CD4-positive, alpha-beta T cell treated with Interferon alpha-2 for 1 hour (primary cell): Measurements from ENCODE around the gene ADGRA1.
"Not testable (repeated sequence)": the region's sequence is repeated elsewhere in the genome, so short reads cannot be mapped to it uniquely, and the experiment has no call there.

Experiments
- DNase-seq, 2 donors: peaks; one replicate each; pipeline ENCODE4 v3.0.0-alpha.2; 2020 to 2022

Gene ADGRA1

DNA sequence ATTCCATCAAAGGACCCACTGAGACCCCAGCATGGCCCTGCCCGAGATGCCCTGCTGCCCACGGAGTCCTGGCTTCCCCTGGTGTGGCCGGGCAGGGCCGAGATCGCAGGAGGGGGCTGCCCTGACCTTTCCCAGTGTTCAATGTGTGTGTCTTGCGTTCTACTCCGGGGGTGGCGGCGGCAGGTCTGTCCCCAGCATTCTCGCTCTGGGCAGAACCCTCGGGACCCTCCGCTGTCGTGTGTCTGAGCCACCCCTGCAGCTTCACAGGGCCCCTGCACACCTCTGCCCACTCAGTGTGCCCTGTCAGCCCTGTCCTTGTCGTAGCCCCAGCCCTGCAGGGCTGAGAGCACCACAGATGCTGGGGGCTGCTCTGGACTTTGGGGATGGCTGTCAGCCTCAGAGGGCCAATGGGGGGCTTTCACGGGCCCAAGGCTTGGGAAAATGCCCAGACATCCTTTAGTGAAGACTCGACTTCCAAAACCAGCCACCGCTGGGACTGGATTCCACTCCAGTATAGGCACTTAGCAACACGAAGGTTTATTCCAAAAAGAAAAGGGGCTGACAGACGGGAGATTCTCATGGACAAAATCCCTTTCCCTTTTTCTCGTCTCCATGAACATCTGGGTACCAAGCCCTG, 42.3 kb downstream of the ADGRA1 start:
- DNase-seq = no peak

DNA sequence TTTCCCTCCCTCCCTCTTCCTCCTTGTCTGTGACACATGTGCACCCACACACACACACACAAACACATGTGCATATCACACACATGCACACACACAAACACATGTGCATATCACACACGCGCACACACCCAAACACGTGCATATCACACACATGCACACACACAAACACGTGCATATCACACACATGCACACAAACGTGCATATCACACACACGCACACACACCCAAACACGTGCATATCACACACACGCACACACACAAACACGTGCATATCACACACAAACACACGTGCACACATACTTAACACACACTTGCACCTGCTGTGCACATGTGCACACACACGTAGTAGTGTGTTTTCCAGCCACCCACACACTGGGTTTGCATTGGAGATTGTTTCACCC, 42.9 kb downstream of the ADGRA1 start:
- no peak for DNase-seq

DNA sequence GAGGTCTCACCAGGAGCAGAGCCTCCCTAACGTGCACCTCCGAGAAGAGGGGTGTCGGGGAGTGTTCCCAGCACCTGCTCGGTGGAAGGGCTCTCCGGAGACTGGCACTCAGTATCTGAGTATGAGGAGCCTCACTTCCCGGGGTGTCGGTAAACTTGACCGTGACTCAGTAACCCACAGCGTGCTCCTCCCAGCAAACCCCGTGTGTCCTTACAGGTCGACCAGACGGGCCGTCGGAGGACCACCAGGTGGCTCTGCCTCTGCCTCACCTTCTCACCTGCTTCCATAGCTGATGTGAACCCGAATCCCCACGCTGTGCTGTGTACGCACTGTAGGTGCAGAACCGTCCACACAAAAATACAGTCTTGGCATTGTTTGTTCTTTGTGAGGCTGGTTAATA, 43.3 kb downstream of the ADGRA1 start:
- no peak for DNase-seq

DNA sequence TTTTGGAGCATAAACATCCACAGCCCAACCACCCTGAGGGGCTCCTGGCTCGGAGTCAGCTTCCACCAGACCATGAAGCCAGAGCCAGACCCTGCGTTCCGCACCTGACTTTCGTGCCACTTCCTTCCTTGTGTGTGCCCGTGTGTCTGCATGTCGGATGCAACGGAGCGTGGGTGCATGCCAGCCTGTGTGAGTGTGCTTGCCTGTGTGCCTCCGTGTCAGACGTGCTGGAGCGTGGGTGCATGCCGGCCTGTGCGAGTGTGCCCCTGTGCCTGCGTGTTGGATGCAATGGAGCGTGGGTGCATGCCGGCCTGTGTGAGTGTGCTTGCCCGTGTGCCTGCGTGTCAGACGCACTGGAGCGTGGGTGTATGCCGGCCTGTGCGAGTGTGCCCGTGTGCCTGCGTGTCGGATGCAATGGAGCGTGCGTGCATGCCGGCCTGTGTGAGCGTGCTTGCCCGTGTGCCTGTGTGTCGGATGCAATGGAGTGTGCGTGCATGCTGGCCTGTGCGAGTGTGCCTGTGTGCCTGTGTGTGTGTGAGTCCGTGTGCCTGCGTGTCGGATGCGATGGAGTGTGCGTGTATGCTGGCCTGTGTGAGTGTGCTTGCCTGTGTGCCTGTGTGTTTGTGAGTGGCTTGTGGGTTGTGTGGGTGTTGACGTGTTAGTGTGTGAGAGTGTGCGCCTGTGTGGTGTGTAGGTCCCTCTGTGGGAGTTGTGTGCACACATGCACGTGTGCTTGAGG, 44.2 kb downstream of the ADGRA1 start:
- no peak for DNase-seq

DNA sequence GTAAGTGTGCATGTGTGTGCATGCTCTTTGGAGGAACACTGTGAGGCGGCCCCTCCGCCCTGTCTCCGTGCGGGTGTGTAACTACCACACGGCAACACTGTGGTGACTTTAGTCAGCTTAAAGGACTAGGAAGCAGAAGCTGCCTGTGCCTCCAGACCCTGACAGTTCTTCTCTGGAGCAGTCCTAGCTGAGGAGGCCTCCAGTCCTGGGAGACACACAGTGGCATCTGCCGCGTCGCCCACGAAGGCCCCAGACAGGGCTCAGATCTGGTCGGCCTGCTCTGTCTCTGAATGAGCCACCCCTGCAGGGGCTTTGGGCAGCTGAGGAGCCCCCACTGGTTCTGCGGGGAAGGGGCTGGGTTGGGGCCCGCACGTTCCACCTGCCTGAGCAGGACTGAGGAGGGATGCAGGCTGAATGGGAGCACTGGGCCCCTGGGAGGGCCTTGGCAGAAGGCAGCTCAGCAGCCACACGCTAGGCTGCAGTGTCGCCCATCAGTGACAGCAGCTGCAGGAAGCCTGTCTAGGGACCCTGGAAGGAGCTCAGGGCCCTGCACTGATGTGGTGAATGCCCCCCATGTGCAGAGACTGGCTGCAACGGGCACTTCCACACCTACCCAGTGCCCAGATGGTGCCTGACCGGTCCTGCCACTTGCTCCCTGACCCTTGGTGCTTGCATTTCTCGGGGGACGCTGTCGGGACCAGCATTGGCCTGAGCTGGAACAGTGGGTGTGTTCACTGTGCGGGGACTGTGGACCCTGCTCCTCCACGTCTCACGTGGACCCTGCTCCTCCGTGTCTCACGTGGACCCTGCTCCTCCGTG, 45.0 kb downstream of the ADGRA1 start:
- DNase-seq = no peak

DNA sequence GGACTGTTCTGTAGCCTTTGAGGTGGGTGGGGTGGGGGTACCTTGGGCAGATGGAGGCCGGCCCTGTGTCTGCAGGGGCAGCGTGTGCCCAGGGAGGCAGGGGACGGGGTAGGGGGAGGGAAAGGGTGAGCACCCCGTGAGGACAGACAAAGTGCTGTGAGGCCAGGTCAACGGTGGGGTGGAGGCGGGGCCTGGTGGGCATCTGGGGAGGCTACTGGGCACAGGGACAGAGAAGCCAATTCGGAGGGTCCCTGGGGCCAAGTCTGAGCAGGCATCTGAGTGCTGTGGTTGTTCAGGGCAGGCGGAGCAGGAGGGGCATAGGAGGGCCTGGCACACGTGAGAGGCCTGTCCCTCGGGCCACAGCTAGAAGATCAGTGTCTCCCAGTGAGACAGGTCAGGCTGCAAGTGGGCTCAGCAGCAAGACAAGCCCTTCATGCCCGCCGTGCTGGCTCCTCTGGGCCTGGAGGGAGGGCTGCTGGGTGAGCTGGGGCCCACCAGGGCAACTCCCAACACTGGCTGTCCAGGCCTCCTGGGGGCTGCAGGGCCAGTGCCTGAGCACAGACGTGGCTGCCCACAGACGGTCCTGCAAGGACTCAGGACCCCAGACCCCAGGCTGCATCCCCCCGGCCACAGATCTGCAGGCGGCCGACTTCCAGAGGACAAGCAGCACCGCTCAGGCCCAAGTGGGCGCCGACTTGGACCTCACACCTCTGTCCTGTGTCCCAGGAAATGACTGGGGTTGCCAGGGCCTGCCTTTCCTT, 45.9 kb downstream of the ADGRA1 start:
- DNase-seq = no peak

DNA sequence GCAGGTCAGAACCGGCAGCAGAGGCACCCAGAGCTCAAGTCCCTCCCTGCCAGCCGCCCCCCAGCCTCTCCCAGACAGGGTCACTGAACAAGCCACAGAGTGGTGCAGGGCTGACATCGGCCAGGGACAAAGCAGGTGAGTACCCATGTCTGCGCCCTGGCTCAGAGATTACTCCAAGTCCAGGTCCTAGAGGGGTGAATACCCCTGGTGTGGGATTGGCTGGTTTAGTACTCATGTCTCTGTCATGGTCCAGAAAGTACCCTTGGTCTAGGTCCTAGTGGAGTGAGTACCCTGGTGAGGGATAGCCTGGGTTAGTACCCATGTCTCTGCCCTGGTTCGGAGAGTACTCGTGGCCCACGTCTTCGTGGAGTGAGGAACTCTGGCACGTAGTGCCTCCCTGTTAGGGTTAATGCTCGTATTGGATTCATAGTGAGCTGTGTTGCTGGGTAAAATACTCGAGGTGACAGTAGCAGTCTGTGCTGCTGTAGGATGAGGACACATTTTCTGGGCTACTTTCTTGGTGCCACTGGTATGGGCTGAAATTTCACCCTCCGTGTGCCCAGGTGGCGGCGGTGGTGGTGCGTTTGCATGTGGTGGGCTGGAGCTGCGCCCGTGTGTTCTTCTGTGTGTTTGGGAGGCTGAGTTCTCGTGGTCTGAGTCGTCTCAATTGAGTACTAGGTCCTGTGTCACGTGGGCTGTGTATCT, 46.8 kb downstream of the ADGRA1 start:
- no peak for DNase-seq

DNA sequence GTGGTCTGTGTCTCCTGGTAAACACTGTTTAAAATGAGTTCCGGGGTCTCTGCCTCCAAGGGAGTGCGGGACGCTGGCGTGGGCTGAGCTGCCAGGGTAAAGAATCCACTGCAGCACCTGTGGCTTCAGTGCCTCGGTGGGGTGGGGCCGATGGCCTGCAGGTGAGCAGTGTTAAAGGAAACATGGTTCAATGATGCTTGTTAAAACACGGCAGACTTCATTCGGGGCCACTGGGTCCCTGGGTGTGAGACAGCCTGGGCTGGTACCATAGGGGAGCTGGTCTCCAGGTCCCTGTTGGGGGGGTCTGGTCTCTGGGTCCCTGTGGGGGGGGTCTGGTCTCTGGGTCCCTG, 47.4 kb downstream of the ADGRA1 start:
- no peak for DNase-seq

DNA sequence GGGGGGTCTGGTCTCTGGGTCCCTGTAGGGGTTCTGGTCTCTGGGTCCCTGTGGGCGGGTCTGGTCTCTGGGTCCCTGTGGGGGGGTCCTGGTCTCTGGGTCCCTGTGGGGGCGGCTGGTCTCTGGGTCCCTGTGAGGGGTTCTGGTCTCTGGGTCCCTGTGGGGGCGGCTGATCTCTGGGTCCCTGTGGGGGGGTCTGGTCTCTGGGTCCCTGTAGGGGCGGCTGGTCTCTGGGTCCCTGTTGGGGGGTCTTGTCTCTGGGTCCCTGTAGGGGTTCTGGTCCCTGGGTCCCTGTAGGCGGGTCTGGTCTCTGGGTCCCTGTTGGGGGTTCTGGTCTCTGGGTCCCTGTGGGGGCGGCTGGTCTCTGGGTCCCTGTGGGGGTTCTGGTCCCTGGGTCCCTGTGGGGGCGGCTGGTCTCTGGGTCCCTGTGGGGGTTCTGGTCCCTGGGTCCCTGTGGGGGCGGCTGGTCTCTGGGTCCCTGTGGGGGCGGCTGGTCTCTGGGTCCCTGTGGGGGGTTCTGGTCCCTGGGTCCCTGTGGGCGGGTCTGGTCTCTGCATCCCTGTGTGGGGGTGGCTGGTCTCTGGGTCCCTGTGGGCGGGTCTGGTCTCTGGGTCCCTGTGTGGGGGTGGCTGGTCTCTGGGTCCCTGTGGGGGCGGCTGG, 49.9 kb downstream of the ADGRA1 start:
- DNase-seq = not testable (repeated sequence)

DNA sequence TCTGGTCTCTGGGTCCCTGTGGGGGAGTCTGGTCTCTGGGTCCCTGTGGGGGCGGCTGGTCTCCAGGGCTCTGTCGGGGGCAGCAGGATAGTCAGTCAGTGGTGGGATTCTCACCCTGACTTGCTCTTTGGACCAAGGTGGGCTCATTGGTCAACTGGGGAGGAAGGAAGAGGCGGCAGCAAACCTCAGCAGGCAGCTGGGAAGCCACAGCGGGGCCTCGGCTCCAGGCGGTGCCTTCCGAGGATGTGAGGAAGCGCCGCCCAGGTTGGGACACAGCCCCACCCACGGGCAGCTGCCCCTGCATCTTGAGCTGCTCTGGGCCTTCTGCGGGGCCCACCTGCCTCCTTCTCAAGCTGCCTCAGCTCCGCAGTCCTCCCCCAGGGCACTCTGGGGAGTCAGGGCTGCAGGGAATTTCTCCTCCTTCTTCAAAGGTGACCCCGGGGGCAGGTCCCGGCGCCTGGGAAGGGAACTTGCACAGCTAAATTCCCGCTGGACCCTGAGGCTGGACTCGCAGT, 51.9 kb downstream of the ADGRA1 start:
- no peak for DNase-seq

DNA sequence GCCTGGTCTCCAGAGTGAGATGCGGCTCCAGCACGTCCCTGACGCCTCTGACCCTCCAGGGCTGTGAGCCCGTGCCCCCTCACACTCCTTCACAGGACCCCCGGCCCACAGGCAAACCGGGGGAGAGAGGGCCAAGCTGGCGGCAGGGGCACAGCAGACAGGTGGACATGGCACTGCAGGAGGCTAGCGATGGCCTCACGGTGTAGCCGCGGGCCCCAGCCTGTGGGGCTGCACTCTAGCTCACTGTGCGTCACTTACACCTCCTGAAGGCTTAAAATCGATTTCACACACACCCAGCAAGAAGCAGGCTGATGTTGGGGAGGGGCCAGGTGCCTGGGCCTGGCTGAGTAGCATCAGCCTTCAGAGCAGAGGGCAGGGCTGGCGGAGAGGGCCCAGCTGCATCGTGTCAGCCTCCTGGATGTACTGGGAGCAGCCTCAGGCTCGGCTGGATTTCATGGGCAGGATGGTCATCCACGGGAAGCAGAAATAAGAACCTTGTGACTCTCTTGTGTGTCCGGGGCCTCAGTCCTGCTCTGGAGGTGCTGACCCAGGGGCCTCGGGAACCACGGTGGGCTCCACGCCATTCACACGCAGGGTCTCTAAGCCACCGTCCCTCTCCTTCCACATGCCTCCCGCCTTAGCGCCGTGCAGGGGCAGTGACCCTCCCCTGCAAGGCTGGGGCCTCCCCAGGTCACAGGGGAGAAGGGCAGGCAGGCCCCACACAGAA, 52.9 kb downstream of the ADGRA1 start:
- DNase-seq = no peak

DNA sequence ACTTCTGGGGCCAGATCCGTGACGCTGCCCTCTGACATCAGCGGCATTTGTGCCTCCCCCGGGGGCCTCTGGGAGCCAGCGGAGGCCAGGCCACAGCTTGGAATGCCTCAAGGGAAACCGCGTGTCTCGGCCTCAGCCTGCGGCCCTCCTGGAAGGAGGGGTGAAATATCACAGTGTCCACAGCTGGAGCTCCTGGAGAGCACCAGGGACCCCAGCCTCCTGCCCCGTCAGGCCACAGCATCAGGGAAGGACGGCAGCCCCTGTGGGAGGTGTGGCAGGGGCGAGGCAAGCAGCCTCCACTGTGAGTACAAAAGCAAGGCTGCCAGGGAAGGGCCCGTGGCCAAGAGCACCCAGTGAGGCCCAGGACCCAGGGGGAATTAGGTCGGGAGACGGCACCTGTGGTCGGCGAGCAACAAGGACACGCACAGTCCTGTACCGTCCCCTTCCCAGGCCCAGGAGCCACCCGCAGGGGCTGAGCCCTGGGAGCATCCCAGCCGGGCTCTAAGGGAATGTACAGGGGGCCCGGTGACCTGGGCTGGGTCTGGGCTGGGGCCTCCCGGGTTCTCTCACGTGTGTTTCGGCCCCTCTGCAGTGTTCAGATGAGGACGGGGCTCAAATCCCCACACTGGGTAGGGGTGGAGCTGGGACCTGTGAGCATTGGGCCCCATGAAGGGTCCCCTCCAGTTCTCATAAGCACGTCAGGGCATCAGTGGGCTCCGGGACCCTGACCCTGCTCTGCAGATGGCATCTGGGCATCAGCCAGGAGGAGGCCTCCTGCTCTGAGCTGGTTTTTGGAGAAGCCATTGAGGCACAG, 53.6 kb downstream of the ADGRA1 start:
- no peak for DNase-seq

DNA sequence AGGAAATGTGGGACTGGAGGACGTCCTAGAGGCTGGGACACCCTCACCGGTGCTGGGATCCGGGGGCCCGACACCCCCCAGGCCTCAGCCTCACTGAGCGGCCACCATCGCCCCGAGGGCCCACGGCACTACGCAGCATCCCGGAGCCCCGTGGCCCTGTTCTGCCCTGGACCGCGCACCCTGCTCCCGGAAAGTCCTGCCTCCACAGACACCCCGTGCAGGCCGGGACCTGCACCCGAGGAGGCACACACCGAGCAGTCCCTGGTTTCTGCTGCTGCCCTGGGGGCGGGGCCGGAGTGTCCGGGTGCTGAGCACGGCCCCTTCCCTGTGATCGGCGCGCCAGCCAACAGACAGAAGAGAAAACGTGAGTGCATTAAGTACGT, 54.2 kb downstream of the ADGRA1 start:
- DNase-seq = no peak

DNA sequence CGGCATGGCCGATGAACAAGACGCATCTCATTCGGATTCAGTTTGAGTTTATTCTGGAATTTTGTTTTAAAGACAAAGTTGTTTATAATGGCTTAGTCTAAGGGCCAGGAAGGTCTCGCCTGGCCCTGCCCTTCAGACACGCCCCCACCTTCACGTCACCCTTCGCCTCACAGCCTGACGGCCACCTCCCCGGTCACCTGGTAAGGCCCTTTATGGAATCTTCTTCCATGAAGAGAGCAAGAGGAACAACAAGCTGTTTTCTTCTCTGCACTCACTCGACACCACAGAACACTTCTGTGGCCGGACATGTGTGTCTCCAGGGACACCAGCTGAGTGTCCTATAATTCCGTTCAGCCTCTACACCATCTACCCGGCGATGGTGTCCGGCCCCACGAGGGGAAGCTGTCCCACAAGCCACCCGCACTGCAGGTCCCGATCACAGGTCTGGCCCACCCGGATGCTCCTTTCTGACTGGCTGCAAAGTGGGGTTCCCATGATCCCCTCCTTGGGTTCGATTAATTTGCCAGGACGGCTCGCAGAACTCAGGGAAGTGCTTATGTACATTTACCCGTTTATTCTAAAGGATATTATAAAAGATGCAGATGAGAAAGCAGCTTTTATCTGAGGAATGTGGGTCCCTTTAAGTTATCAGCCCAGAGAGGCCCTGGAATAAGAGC, 54.9 kb downstream of the ADGRA1 start:
- no peak for DNase-seq

DNA sequence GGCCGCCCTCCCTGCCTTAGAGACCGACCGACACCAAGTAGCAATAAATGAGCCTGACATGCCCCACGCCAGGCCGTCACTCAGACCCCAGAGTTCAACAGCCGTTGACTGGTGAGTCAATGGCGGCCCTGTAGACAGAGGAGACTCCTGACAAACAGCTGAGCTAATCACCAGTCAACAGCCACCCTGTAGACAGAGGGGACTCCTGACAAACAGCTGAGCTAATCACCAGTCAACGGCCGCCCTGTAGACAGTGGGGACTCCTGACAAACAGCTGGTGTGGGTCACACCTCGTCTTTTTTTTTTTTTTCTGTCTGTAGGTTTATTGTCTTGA, 55.4 kb downstream of the ADGRA1 start:
- no peak for DNase-seq

DNA sequence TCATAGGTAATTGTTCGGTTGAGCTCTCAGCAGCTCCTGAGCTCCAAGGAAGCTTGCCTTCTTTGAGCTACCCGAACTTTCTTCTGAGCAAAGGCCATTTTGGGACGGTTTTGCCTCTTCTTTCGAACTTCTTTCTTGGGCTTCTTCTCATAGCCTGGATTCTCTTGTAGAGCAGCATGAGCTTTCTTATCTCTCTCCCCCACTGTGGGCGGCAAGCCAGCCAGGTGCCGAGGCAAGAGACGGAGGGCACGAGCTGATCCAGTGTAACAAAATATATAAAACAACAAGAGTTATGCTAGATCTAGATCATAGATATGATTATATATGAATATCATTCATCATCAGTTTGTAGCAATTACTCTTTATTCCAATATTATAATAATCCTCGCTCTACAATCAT, 55.8 kb downstream of the ADGRA1 start:
- DNase-seq = no peak

DNA sequence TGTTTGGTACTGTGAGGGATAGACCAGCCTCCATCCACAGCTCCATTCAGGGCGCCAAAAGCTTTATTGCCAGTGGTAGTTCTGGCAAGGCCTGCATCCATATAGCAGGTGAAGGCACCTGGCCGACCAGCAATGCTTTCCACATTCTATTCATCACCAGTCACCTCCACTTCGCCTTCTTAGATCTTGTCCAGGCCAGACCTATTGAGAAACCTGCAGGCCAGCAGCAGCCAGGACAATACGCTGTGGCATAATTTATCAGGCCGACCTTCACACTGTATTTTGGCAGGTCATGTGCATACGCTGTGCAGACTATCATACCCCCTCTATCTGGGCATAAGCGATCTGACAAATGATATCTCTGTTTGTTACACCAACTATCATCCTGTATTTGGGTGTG, 57.0 kb downstream of the ADGRA1 start:
- no peak for DNase-seq

DNA sequence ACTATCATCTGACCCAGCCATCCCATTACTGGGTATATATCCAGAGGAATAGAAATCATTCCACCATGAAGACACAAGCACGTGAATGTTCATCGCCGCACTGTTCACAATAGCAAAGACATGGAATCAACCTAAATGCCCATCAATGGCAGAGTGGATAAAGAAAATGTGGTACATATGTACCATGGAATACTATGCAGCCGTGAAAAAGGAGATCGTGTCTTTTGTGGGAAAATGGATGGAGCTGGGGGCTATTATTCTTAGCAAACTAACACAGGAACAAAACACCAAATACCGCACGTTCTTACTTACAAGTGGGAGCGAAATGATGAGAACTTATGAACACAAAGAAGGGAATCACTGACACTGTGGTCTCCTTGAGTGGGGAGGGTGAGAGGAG, 62.5 kb downstream of the ADGRA1 start:
- DNase-seq = no peak

DNA sequence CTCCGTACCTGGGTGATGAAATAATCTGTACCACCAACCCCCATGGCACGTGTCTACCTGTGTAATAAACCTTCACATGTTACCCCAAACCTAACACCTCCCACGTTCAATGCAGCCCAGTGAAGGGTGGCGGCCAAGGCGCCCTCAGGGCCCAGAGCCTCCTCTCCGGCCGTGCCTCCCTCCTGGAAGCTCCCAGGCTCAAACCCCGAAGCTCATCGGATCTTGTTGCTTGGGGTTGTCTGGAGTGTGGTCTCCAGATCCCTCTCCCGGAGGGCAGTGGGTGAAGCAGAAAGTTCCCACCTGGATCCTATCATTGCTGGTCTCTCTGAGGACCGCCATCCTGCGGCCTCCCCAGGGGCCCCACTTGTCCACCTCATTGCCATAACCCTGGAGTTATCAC, 62.9 kb downstream of the ADGRA1 start:
- no peak for DNase-seq

DNA sequence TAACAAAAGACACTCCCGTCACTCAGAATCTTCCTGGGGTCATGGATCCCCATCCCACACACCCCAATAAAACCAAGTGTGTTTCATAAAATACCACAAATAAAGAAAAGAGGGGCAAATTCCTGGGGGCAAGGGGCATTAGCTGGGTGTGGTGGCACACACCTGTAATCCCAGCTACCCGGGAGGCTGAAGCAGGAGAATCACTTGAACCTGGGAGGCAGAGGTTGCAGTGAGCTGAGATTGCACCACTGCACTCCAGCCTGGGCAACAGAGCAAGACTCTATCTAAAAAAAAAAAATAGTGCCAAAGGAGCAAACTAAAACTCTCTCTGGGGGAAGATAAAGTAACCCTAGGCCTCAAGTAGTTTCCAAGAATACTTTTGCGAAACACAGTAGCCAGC, 63.3 kb downstream of the ADGRA1 start:
- DNase-seq = not testable (repeated sequence)
